ENCODE results near the gene PDHB.

GRCh38 chr3:58411851-58412830 is 21.5 kb downstream of the PDHB start:
- TF ChIP-seq, protein P1, sequence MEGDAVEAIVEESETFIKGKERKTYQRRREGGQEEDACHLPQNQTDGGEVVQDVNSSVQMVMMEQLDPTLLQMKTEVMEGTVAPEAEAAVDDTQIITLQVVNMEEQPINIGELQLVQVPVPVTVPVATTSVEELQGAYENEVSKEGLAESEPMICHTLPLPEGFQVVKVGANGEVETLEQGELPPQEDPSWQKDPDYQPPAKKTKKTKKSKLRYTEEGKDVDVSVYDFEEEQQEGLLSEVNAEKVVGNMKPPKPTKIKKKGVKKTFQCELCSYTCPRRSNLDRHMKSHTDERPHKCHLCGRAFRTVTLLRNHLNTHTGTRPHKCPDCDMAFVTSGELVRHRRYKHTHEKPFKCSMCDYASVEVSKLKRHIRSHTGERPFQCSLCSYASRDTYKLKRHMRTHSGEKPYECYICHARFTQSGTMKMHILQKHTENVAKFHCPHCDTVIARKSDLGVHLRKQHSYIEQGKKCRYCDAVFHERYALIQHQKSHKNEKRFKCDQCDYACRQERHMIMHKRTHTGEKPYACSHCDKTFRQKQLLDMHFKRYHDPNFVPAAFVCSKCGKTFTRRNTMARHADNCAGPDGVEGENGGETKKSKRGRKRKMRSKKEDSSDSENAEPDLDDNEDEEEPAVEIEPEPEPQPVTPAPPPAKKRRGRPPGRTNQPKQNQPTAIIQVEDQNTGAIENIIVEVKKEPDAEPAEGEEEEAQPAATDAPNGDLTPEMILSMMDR (IDR thresholded peaks at IDR 0.05 in 4 of 5, conservative IDR thresholded peaks at IDR 0.05 in 1 of 5), result no peak
- no peak for TF ChIP-seq POLR2A (IDR thresholded peaks at IDR 0.05)
